SK-N-SH treated with all-trans-retinoic acid at 6 μM for 48 hours (cell line): Measurements from ENCODE around the gene DENND2A.

Experiments used
- OSR1 ChIP-seq: fragments of 250-450 bp; sonication (Bioruptor Pico); IDR thresholded peaks from 2 replicates; pipeline ENCODE4 v1.8.0; 2022; ENCODE audit warnings: moderate library complexity, mild to moderate bottlenecking, inconsistent platforms
- SNAI2 ChIP-seq: fragments of 250-450 bp; sonication (Bioruptor Pico); IDR thresholded peaks from 2 replicates; pipeline ENCODE4 v1.5.0; 2020; ENCODE audit warnings: mild to moderate bottlenecking, moderate library complexity
- TF ChIP-seq, protein P1 (sequence below): fragments of 250-450 bp; sonication (Bioruptor Pico); IDR thresholded peaks from 2 replicates; pipeline ENCODE4 v1.5.1; 2020; ENCODE audit warnings: low read depth, mild to moderate bottlenecking, moderate library complexity
- TF ChIP-seq, protein P2 (sequence below): fragments of 250-450 bp; sonication (Bioruptor Pico); IDR thresholded peaks from 2 replicates; pipeline ENCODE4 v1.8.0; 2020; ENCODE audit warnings: mild to moderate bottlenecking, moderate library complexity, borderline replicate concordance

DNA sequence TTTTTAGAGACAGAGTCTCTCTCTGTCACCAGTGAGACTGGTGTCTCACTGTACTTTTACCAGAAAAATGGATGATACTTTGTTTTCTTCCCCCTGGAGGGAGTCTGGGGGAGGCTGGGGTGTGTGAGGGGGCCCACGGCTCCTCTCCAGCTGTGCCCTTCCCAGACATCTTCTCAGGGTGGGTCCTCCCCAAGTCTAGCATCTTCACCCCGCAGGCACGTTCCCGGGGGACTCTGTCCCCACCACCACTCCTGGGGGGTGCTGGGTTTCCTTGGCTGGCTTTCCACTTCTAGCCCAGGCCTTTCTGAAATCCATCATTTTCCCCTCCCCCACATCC is 99.5 kb downstream of the DENND2A start:
- TF ChIP-seq SNAI2 (CRISPR knock-in tag), result no peak
- TF ChIP-seq, protein P1, sequence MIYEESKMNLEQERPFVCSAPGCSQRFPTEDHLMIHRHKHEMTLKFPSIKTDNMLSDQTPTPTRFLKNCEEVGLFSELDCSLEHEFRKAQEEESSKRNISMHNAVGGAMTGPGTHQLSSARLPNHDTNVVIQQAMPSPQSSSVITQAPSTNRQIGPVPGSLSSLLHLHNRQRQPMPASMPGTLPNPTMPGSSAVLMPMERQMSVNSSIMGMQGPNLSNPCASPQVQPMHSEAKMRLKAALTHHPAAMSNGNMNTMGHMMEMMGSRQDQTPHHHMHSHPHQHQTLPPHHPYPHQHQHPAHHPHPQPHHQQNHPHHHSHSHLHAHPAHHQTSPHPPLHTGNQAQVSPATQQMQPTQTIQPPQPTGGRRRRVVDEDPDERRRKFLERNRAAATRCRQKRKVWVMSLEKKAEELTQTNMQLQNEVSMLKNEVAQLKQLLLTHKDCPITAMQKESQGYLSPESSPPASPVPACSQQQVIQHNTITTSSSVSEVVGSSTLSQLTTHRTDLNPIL (CRISPR knock-in tag), result no peak
- TF ChIP-seq, protein P2, sequence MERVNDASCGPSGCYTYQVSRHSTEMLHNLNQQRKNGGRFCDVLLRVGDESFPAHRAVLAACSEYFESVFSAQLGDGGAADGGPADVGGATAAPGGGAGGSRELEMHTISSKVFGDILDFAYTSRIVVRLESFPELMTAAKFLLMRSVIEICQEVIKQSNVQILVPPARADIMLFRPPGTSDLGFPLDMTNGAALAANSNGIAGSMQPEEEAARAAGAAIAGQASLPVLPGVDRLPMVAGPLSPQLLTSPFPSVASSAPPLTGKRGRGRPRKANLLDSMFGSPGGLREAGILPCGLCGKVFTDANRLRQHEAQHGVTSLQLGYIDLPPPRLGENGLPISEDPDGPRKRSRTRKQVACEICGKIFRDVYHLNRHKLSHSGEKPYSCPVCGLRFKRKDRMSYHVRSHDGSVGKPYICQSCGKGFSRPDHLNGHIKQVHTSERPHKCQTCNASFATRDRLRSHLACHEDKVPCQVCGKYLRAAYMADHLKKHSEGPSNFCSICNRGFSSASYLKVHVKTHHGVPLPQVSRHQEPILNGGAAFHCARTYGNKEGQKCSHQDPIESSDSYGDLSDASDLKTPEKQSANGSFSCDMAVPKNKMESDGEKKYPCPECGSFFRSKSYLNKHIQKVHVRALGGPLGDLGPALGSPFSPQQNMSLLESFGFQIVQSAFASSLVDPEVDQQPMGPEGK (CRISPR knock-in tag), result peak; percentile 78; the same call in 1 of the 2 replicates
- TF ChIP-seq OSR1 (CRISPR knock-in tag), result no peak
